SW 1271 (cell line): ENCODE results near the gene ENPP6.

Experiments used
- DNase-seq, 2 experiments: peaks; one replicate each; lab custom pipeline; 2025; lab: John Stamatoyannopoulos, UW

ENPP6 gene

GRCh38 chr4:184217634-184218033 lies at the start of gene ENPP6:
TSS of gene ENPP6 (minus strand) at chr4:184217873. CDS start at chr4:184217819, 54 bp downstream.
- DNase-seq = no peak

- no peak for DNase-seq
These were observed 49.5 kb upstream of the ENPP6 start for GRCh38 chr4:184267206-184267608.

GRCh38 chr4:184265546-184266351 lies 48.1 kb upstream of the ENPP6 start:
- DNase-seq = peak in 1 of 2 experiments; percentile 11

- DNase-seq = peak; percentile 44 to 81
These were observed 46.4 kb upstream of the ENPP6 start for GRCh38 chr4:184263910-184264732.

GRCh38 chr4:184263461-184263860 lies 45.8 kb upstream of the ENPP6 start:
- no peak for DNase-seq

GRCh38 chr4:184262901-184263300 lies 45.2 kb upstream of the ENPP6 start:
- DNase-seq = no peak

- no peak for DNase-seq
These were observed 43.6 kb upstream of the ENPP6 start for GRCh38 chr4:184261246-184261645.

- DNase-seq = no peak
These were observed 42.2 kb upstream of the ENPP6 start for GRCh38 chr4:184259866-184260265.

GRCh38 chr4:184259081-184259480 lies 41.4 kb upstream of the ENPP6 start:
- DNase-seq = no peak

GRCh38 chr4:184255871-184256642 lies 38.4 kb upstream of the ENPP6 start:
- no peak for DNase-seq

GRCh38 chr4:184255361-184255760 lies 37.7 kb upstream of the ENPP6 start:
- DNase-seq = no peak

- no peak for DNase-seq
These were observed 35.4 kb upstream of the ENPP6 start for GRCh38 chr4:184253072-184253420.

GRCh38 chr4:184252136-184253071 lies 34.7 kb upstream of the ENPP6 start:
- no peak for DNase-seq

- DNase-seq = no peak
These were observed 34.0 kb upstream of the ENPP6 start for GRCh38 chr4:184251670-184251980.

- DNase-seq = peak; percentile 38 to 39
These were observed 33.4 kb upstream of the ENPP6 start for GRCh38 chr4:184250795-184251669.

- DNase-seq = no peak
These were observed 30.5 kb upstream of the ENPP6 start for GRCh38 chr4:184248216-184248615.

- DNase-seq = no peak
These were observed 29.7 kb upstream of the ENPP6 start for GRCh38 chr4:184247421-184247820.

GRCh38 chr4:184246426-184246825 lies 28.8 kb upstream of the ENPP6 start:
- DNase-seq = no peak

- DNase-seq = no peak
These were observed 20.5 kb upstream of the ENPP6 start for GRCh38 chr4:184238072-184238745.

- DNase-seq = no peak
These were observed 19.9 kb upstream of the ENPP6 start for GRCh38 chr4:184237612-184238011.
